ENCODE results near the gene EP400.
"Not testable (repeated sequence)": the region's sequence is repeated elsewhere in the genome, so short reads cannot be mapped to it uniquely, and the experiment has no call there.

Gene EP400

DNA sequence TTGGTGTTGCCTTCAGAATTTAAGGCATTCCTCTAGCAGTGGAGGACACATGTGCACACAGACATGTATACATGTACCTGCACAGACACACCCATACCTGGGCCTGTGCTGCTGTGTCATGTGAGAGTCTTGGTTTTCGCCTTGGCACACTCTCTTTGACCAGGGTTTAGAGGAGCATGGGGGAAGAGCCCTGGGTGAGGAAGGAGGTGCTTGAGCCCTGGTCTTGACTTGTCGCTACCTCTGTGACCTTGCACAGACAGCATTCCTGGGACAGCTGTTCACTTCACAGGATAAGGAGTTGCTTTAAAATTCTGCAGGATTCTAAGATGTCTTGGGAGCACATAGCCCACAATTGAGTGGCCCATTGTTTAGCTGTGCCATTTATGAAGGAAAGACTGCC, 99.7 kb downstream of the EP400 start:
- TF ChIP-seq, protein P1, sequence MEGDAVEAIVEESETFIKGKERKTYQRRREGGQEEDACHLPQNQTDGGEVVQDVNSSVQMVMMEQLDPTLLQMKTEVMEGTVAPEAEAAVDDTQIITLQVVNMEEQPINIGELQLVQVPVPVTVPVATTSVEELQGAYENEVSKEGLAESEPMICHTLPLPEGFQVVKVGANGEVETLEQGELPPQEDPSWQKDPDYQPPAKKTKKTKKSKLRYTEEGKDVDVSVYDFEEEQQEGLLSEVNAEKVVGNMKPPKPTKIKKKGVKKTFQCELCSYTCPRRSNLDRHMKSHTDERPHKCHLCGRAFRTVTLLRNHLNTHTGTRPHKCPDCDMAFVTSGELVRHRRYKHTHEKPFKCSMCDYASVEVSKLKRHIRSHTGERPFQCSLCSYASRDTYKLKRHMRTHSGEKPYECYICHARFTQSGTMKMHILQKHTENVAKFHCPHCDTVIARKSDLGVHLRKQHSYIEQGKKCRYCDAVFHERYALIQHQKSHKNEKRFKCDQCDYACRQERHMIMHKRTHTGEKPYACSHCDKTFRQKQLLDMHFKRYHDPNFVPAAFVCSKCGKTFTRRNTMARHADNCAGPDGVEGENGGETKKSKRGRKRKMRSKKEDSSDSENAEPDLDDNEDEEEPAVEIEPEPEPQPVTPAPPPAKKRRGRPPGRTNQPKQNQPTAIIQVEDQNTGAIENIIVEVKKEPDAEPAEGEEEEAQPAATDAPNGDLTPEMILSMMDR (IDR thresholded peaks at IDR 0.05; ENCODE audit: insufficient read depth, low read depth, low read length, missing control alignments) = no peak
- no peak overlapping the region for H3K4me3 ChIP-seq (ENCODE audit: low read depth, low read length)
- no peak for DNase-seq (ENCODE audit: low read depth)

DNA sequence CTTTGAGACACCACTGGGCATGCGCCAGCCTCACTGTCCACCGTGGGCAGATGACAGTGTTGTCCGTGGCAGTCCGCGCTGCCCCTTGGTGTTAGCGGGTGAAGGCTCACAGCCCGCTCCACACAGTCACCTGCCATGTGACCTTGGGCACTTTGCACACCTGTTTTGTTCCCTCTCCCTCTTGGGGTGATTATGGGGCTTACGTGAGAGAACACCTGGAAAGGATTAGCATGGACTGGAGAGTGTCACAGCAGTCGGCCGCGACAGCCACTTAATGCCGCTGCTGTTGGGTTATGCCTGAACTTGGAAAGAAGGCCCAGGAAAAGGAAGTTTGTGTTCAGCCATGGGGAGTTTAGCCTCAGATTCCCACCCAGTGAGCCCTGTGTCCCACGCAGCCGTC, 100.1 kb downstream of the EP400 start:
- no peak for DNase-seq (ENCODE audit: low read depth)
- TF ChIP-seq, protein P1 (IDR thresholded peaks at IDR 0.05; ENCODE audit: insufficient read depth, low read depth, low read length, missing control alignments) = no peak
- H3K4me3 ChIP-seq (ENCODE audit: low read depth, low read length) = no peak overlapping the region

DNA sequence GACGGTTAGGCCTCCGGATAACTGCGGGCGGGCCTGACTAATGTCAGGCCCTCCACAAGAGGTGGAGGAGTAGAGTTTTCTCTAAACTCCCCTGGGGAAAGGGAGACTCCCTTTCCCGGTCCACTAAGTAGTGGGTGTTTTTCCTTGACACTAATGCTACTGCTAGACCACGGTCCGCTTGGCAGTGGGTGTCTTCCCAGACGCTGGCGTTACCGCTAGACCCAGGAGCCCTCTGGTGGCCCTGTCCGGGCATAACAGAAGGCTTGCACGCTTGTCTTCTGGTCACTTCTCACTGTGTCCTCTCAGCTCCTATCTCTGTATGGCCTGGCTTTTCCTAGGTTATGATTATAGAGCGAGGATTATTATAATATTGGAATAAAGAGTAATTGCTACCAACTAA, 102.0 kb downstream of the EP400 start:
- DNase-seq (ENCODE audit: low read depth); H3K4me3 ChIP-seq (ENCODE audit: low read depth, low read length): not testable (repeated sequence)

DNA sequence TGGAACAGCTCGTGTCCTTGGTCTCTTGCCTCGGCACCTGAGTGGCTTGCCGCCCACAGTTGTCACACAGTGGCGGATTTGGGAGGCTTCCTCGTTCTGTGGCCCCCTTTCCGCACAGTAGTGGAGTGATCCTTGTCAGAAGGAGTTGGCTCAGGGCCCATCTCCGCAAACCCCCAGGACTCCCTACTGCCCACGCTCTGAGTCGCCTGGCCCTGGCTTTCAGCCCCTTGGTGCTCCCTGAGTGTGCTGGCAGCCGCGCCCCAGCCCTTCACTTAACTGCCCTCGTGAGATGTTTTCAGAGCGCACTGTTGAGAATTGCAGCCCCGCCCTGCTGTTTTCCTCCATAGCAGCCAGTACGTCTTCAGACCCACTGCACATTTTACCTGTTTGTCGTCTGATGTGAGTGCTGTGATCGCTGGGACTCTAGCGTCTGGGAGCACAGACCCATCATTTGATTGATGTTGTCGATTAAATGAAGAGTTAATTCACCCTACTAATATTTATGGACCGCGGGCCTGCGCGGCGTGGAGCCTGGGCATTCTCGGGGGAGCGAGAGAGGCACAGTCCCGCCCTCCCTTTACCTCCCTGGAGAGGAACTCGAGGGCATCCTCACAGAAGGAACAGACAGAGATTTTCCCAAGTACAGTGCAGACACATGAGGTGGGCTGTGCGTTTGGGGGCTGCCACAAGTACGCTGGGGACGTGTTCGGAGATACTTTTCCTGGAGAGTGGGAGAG, 102.6 kb downstream of the EP400 start:
- no peak overlapping the region for H3K4me3 ChIP-seq (ENCODE audit: low read depth, low read length)
- no peak for DNase-seq (ENCODE audit: low read depth)
- TF ChIP-seq, protein P1 (IDR thresholded peaks at IDR 0.05; ENCODE audit: insufficient read depth, low read depth, low read length, missing control alignments) = no peak

DNA sequence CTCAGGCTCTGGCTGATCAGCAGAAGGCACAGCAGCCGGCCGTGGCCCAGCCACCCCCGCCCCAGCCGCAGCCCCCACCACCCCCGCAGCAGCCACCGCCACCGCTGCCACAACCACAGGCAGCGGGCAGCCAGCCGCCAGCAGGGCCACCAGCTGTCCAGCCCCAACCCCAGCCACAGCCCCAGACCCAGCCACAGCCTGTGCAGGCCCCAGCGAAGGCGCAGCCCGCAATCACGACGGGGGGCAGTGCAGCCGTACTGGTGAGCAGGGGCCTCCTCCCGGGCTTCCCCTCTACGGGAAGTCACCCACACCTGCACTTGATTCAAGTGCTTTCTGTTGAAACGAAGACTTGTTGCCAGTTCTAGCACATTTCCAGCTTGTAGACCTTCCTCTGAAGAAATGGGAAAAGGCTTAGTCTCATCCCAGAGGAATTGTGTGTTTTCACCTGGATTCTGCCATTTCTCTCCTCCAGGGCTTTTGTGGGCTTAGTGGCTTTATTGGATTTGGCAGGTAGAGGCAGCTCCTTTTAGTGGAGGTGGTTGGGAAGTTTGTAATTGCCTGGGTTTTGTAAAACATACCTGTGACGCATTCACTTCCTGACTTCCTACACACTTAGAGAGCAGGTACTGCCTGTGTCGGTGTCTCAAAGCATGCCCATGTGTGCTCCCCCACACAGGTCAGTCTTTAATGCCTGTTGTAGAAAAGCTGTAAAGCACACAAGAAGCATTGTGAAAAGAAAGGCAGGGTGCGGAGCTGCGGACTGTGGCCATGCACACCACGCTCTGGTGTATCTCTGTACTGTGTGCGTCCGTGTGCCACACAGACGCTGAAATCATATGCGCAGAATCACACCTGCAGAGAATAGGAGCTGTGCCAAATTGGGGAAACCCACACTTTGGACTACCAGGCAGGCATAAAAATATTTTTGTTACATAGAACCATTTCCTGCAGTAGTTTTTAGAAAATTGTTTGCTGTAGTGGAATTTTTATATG, 103.9 kb downstream of the EP400 start:
- DNase-seq (ENCODE audit: low read depth) = no peak
- TF ChIP-seq, protein P1 (IDR thresholded peaks at IDR 0.05; ENCODE audit: insufficient read depth, low read depth, low read length, missing control alignments) = no peak
- H3K4me3 ChIP-seq (ENCODE audit: low read depth, low read length) = no peak overlapping the region

DNA sequence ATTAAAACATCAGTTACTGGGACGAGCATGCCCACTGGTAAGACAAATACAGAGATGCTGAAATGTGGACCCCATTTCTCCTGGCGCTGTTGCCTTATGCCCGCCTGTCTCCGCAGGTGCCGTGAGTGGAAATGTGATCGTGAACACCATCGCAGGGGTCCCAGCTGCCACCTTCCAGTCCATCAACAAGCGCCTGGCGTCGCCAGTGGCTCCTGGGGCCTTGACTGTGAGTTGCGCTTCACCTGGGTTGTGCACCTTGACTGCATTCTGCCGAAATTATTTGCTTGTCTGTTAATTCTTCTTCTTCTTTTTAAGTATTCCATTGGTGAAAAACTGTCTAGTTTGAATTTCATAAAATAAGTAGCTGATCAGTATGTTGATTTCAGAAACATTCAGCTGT, 105.2 kb downstream of the EP400 start:
- no peak overlapping the region for H3K4me3 ChIP-seq (ENCODE audit: low read depth, low read length)
- TF ChIP-seq, protein P1 (IDR thresholded peaks at IDR 0.05; ENCODE audit: insufficient read depth, low read depth, low read length, missing control alignments) = no peak
- DNase-seq (ENCODE audit: low read depth) = no peak

DNA sequence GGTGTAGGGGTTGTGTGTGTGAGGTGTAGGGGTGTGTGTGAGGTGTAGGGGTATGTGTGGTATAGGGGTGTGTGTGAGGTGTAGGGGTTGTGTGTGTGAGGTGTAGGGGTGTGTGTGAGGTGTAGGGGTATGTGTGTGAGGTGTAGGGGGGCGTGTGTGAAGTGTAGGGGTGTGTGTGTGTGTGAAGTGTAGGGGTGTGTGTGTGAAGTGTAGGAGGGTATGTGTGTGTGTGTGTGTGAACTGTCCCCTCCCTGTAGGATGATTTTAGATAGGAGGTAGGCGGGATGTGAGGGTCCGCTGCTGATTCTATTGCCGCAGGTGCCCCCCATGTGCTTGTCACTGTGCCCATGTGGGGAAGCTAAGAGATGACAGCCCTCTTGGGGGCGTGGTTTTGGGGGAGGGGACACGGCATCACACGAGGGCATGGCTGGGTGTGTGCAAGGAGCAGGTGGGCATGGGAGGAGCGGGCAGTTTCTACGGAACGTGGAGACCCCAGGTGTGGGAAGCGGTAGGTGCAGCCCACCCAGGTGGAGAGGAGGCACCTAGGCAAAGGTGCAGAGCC, 105.9 kb downstream of the EP400 start:
- TF ChIP-seq, protein P1 (IDR thresholded peaks at IDR 0.05; ENCODE audit: insufficient read depth, low read depth, low read length, missing control alignments) = no peak
- no peak for DNase-seq (ENCODE audit: low read depth)
- H3K4me3 ChIP-seq (ENCODE audit: low read depth, low read length) = no peak overlapping the region
